Measurements from ENCODE around the gene GRAP2. TPM values are rescaled to one million over a fixed set of nuclear protein-coding genes. Genes with fewer than 3 reads are reported as not detected.

GRAP2 gene
- total and polyA plus RNA-seq, 2 donors (not counting 1 experiment from before 2014, with no cell fraction given), result 13.5 to 26.4 TPM

DNA sequence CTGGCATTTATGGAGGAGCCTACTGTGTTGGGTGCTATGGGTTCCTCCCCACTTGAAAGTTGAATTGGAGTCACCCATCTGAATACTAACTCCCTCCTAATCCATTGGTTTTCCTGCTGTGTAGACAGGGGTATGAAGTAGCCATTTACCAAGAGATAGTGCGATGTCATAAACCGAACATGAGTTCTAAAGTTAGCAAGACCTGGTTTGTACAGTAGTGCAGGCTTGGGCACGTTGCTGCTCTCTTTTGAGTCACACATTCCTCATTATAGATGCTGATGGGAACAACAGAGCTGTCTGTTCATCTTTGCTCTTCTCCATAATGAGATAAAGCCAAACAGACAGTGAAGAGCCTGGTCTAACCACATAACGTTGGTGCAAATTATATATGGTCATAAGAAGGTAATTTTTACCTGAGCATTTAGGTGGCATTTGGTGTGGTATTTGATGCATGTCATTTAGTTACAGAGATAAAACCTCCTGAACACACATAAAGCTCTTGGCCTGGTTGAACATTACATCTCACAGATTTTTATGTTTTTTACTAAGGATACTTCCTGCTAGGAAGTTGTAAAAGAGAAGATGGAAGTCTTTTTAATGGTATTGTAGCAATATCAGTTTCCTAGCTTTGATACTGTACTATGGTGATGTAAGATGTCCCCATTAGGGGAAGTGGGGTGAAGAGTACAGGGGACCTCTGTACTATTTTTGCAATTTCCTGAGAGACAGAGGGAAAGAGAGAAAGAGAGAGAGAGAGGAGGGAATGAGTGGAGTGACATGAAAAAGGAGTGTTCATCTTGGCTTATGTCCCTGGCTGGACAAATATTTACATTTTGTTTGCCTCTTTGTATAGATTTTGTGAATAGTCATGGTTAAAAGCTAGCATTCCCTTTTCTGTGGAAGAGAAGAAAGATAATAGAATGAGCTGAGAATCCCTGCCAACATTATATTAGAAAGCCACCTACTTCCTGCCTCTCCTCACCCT is 27.9 kb downstream of the GRAP2 start:
- 89% methylated on average over 3 of the region's 4 CpGs for WGBS (ENCODE audit: insufficient coverage)
- Histone ChIP-seq H3K4me2 (replicated peaks; ENCODE audit: low read depth, low read length, poor library complexity, severe bottlenecking) (peak overlapping the region; percentile 17), H3K79me2 (ENCODE audit: control insufficient read depth, insufficient read depth, low read length) (peaks cover 57% of the 10 kb centered on the region), H3K9me3 (ENCODE audit: control extremely low read depth in 1 of 3, control insufficient read depth in 2 of 3, insufficient read depth in 1 of 3, low read length in 2 of 3) (no peaks in the 10 kb centered on the region), H4K20me1 (ENCODE audit: control insufficient read depth, insufficient read depth, low read length, poor library complexity, severe bottlenecking) (peaks cover 3% of the 10 kb centered on the region), H3K4me1 (ENCODE audit: control insufficient read depth in 2 of 2, insufficient read depth in 2 of 2, low read length in 2 of 2) (peaks cover 38 to 54% of the 10 kb centered on the region in 2 donors), H2AFZ (ENCODE audit: insufficient read depth, low read depth, low read length, poor library complexity, severe bottlenecking) (no peak overlapping the region), H3K4me3 (ENCODE audit: control extremely low read depth in 1 of 5, extremely low read depth in 1 of 5, insufficient read depth in 1 of 5, low read depth in 2 of 5, low read length in 4 of 5) (no peak overlapping the region), H3K27ac (ENCODE audit: low read length in 2 of 2) (no peak overlapping the region), H3K36me3 (replicated peaks in 1 of 2; ENCODE audit: control extremely low read depth in 1 of 2, control insufficient read depth in 1 of 2, extremely low read depth in 1 of 2, insufficient read depth in 2 of 2, low read length in 1 of 2) (peaks cover 3% of the 10 kb centered on the region in 2 experiments), H3K9ac (ENCODE audit: low read length) (no peak overlapping the region), H3K27me3 (replicated peaks in 1 of 4; ENCODE audit: control extremely low read depth in 1 of 4, control insufficient read depth in 3 of 4, insufficient read depth in 4 of 4, low read length in 3 of 4) (no peaks in the 10 kb centered on the region)
- peaks cover 3% of the 10 kb centered on the region for H3K27me3 Mint-ChIP-seq
- H3K27ac Mint-ChIP-seq, result no peak overlapping the region
- POLR2A ChIA-PET, result no interaction called here
- peaks cover 36% of the 10 kb centered on the region for H3K4me1 Mint-ChIP-seq
- no peak for ATAC-seq (ENCODE audit: low read depth)
- H3K4me3 Mint-ChIP-seq, result no peak overlapping the region
- intact Hi-C loops (cut with micrococcal nuclease), result no loop called here
- CTCF ChIA-PET, result interaction anchor here (1.2 to 1.6 kb wide), 3 partner anchors 11 to 93 kb away, joined by 4 to 6 read pairs (median 4); no protein-coding TSS in a partner anchor
- TF ChIP-seq, protein P1, sequence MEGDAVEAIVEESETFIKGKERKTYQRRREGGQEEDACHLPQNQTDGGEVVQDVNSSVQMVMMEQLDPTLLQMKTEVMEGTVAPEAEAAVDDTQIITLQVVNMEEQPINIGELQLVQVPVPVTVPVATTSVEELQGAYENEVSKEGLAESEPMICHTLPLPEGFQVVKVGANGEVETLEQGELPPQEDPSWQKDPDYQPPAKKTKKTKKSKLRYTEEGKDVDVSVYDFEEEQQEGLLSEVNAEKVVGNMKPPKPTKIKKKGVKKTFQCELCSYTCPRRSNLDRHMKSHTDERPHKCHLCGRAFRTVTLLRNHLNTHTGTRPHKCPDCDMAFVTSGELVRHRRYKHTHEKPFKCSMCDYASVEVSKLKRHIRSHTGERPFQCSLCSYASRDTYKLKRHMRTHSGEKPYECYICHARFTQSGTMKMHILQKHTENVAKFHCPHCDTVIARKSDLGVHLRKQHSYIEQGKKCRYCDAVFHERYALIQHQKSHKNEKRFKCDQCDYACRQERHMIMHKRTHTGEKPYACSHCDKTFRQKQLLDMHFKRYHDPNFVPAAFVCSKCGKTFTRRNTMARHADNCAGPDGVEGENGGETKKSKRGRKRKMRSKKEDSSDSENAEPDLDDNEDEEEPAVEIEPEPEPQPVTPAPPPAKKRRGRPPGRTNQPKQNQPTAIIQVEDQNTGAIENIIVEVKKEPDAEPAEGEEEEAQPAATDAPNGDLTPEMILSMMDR (IDR thresholded peaks at IDR 0.05), result no peak
- no peak for TF ChIP-seq EZH2 (IDR thresholded peaks at IDR 0.05; ENCODE audit: borderline replicate concordance, insufficient read depth, low read depth, low read length, poor library complexity, severe bottlenecking)
- H3K9me3 Mint-ChIP-seq (ENCODE audit: insufficient read depth), result no peaks in the 10 kb centered on the region
- DNase-seq, result no peak

DNA sequence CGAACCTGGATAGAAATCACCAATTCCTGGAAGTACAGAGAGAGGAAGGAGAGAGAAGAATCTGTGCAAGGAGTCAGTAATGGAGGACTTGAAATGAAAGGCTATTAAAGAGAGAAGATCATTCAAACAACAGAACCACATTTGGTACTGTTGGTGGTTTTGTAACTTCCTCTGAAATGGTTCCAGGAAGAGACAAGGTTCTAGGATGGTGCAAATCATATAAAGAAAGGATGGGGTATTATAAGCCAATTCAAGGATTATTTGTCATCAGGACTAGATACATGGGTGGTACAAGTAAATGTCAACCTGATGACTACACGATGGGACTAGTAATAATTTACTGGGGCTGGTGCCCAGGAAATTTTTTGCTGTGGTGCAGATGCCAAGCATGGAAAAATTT is 30.4 kb downstream of the GRAP2 start:
- Histone ChIP-seq H3K4me2 (replicated peaks; ENCODE audit: low read depth, low read length, poor library complexity, severe bottlenecking) (peak overlapping the region; percentile 11), H3K36me3 (replicated peaks in 1 of 2; ENCODE audit: control extremely low read depth in 1 of 2, control insufficient read depth in 1 of 2, extremely low read depth in 1 of 2, insufficient read depth in 2 of 2, low read length in 1 of 2) (peaks cover 3% of the 10 kb centered on the region in 2 experiments), H3K9ac (ENCODE audit: low read length) (no peak overlapping the region), H4K20me1 (ENCODE audit: control insufficient read depth, insufficient read depth, low read length, poor library complexity, severe bottlenecking) (peaks cover 3% of the 10 kb centered on the region), H3K4me3 (ENCODE audit: control extremely low read depth in 1 of 5, extremely low read depth in 1 of 5, insufficient read depth in 1 of 5, low read depth in 2 of 5, low read length in 4 of 5) (no peak overlapping the region), H3K4me1 (ENCODE audit: control insufficient read depth in 2 of 2, insufficient read depth in 2 of 2, low read length in 2 of 2) (peaks cover 50 to 66% of the 10 kb centered on the region in 2 donors), H3K27ac (ENCODE audit: low read length in 2 of 2) (no peak overlapping the region), H2AFZ (ENCODE audit: insufficient read depth, low read depth, low read length, poor library complexity, severe bottlenecking) (no peak overlapping the region), H3K79me2 (ENCODE audit: control insufficient read depth, insufficient read depth, low read length) (peaks cover 43% of the 10 kb centered on the region), H3K9me3 (ENCODE audit: control extremely low read depth in 1 of 3, control insufficient read depth in 2 of 3, insufficient read depth in 1 of 3, low read length in 2 of 3) (no peaks in the 10 kb centered on the region), H3K27me3 (replicated peaks in 1 of 4; ENCODE audit: control extremely low read depth in 1 of 4, control insufficient read depth in 3 of 4, insufficient read depth in 4 of 4, low read length in 3 of 4) (no peaks in the 10 kb centered on the region)
- intact Hi-C loops (cut with micrococcal nuclease), result loop anchor here (10.0 kb wide), 1 partner anchor 96 kb away; no protein-coding TSS in a partner anchor
- CTCF ChIA-PET, result no interaction called here
- TF ChIP-seq, protein P1 (IDR thresholded peaks at IDR 0.05), result no peak
- no peak for TF ChIP-seq EZH2 (IDR thresholded peaks at IDR 0.05; ENCODE audit: borderline replicate concordance, insufficient read depth, low read depth, low read length, poor library complexity, severe bottlenecking)
- no peaks in the 10 kb centered on the region for H3K9me3 Mint-ChIP-seq (ENCODE audit: insufficient read depth)
- ATAC-seq (ENCODE audit: low read depth) (no peak), DNase-seq (no peak)
- H3K27me3 Mint-ChIP-seq, result no peaks in the 10 kb centered on the region
- no peak overlapping the region for H3K27ac Mint-ChIP-seq
- no peak overlapping the region for H3K4me3 Mint-ChIP-seq
- H3K4me1 Mint-ChIP-seq, result peaks cover 41% of the 10 kb centered on the region
- POLR2A ChIA-PET, result no interaction called here
- 61% methylated on average over 2 of the region's 2 CpGs for WGBS (ENCODE audit: insufficient coverage)
